Type B pancreatic cell (in vitro differentiated cells): ENCODE data around the gene IGF1R. TPM values are rescaled to one million over a fixed set of nuclear protein-coding genes. Genes with fewer than 3 reads are reported as not detected.

Experiments
- DNase-seq: peaks from one replicate; pipeline ENCODE4 v3.0.0; 2021; ENCODE audit warnings: mixed read lengths; ENCODE audit not compliant: unreplicated experiment; ENCODE audit errors: extremely low spot score
- H3K27ac Mint-ChIP-seq: 2 replicates; pipeline ENCODE4 v1.8.0; 2021; ENCODE audit warnings: mild to moderate bottlenecking, mixed read lengths
- H3K27me3 Mint-ChIP-seq: 2 replicates; pipeline ENCODE4 v1.8.0; 2021; ENCODE audit warnings: mixed read lengths
- H3K36me3 Mint-ChIP-seq: 2 replicates; pipeline ENCODE4 v1.8.0; 2021; ENCODE audit warnings: mixed read lengths
- H3K4me1 Mint-ChIP-seq: one replicate; pipeline ENCODE4 v1.8.0; 2021; ENCODE audit warnings: mixed read lengths; ENCODE audit not compliant: unreplicated experiment
- H3K4me3 Mint-ChIP-seq: 2 replicates; pipeline ENCODE4 v1.8.0; 2021; ENCODE audit warnings: mild to moderate bottlenecking, mixed read lengths
- H3K9me3 Mint-ChIP-seq: 2 replicates; pipeline ENCODE4 v1.8.0; 2021; ENCODE audit warnings: mixed read lengths
- total RNA-seq: library from RNA; stranded (reverse); gene quantifications from 2 replicates; pipeline ENCODE4 v1.2.1, GENCODE V29; 2021; ENCODE audit warnings: low replicate concordance
- TF ChIP-seq, protein P1 (sequence below): fragments of 200-600 bp; sonication (generic); conservative IDR thresholded peaks from 2 replicates; pipeline ENCODE4 v1.5.0; 2021; ENCODE audit warnings: antibody characterized with exemption, mild to moderate bottlenecking

Gene IGF1R
- total RNA-seq, 1 donor from 2014 or later: 87.1 TPM

DNA sequence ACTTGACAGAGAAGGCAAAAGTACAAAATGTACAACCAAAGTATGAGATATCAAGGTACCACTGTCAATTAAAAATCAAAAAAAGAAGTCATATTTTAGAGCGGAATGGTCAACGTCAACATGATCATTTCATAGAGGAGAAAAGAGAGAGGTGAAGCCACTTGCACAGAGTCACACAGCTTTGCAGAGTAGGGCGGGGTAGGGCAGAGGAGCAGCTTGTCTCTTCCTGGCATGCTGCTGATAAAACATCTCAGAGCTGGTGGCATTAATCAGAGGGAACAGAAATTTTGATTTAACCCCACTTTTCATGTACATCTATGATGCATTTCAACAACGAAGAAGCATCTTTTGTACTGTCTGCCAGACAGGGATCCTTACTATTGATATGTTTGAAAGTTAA lies 5.2 kb upstream of the IGF1R start:
- TF ChIP-seq, protein P1, sequence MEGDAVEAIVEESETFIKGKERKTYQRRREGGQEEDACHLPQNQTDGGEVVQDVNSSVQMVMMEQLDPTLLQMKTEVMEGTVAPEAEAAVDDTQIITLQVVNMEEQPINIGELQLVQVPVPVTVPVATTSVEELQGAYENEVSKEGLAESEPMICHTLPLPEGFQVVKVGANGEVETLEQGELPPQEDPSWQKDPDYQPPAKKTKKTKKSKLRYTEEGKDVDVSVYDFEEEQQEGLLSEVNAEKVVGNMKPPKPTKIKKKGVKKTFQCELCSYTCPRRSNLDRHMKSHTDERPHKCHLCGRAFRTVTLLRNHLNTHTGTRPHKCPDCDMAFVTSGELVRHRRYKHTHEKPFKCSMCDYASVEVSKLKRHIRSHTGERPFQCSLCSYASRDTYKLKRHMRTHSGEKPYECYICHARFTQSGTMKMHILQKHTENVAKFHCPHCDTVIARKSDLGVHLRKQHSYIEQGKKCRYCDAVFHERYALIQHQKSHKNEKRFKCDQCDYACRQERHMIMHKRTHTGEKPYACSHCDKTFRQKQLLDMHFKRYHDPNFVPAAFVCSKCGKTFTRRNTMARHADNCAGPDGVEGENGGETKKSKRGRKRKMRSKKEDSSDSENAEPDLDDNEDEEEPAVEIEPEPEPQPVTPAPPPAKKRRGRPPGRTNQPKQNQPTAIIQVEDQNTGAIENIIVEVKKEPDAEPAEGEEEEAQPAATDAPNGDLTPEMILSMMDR: no peak
- peaks cover 36% of the 10 kb centered on the region for H3K27me3 Mint-ChIP-seq
- H3K36me3 Mint-ChIP-seq: no peaks in the 10 kb centered on the region
- H3K9me3 Mint-ChIP-seq: no peaks in the 10 kb centered on the region
- H3K4me3 Mint-ChIP-seq: no peak overlapping the region
- H3K27ac Mint-ChIP-seq: no peak overlapping the region
- peaks cover 4% of the 10 kb centered on the region for H3K4me1 Mint-ChIP-seq
- DNase-seq: no peak

DNA sequence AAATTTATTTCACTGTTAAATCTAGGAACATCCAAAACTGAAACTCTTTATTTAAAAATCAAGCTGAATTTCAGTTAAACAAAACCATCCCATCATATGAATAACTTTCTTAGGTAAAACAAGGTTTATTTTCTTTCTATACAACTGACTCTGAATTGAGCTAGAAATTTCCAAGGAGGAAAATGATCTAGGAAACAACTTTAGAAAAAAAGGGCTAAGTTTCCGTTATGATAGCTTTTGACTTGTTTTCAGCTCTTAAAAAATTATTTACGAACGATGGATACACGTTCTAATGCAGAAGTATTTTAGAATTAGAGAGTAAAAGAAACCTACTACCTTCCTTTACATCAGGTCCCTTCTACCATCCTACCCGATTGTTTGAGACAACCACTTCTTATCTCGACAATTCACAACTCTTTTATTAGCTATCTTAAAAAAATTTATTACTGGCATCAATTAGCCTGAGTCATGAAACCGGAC lies 1.8 kb upstream of the IGF1R start:
- TF ChIP-seq, protein P1: no peak
- Mint-ChIP-seq H3K4me1 (peaks cover 7% of the 10 kb centered on the region), H3K27ac (peak overlapping the region; percentile 80), H3K36me3 (no peaks in the 10 kb centered on the region), H3K27me3 (peaks cover 35% of the 10 kb centered on the region), H3K4me3 (peak overlapping the region; percentile 93), H3K9me3 (no peaks in the 10 kb centered on the region)
- no peak for DNase-seq

DNA sequence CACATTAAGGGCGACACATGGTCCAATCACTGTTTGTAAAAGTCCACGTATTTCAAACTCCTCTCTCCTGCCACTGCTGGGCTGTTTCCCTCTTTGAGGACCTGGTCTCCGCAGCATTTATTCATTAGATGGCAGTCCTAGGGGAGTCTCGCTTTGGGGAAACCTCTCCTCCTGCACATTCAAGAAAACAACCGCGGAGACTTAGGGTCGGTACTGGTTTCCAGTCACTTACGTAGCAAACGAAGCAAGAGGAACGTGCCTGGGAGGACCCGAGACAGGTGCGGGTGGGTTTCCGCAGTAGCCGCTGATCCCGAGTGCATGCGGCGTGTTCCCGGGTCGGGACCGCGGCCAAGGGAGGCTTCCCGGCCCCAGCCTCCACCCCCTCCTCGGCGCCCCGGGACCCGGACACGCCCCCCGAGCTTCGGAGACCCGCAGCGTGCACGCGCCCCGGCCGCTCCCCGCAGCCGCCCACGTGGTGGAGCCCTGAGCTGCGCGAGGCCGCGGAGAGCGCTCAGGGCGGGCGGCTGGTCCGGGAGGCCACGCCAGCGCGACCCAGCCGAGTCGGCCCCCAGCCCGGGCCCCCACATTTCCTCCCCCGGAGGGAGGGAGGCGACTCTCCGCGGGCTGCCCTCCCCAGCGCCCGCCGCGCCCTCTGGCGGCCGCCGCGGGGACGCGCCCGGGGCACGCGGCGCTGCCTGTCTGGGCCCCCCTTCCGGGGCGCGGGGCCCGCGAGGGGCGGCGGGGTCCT lies 1.1 kb upstream of the IGF1R start:
- H3K4me3 Mint-ChIP-seq: peak overlapping the region; percentile 93
- no peaks in the 10 kb centered on the region for H3K9me3 Mint-ChIP-seq
- peaks cover 13% of the 10 kb centered on the region for H3K4me1 Mint-ChIP-seq
- peak overlapping the region; percentile 80 for H3K27ac Mint-ChIP-seq
- H3K36me3 Mint-ChIP-seq: no peaks in the 10 kb centered on the region
- peak; percentile 89 for DNase-seq
- TF ChIP-seq, protein P1: peak; percentile 82
- H3K27me3 Mint-ChIP-seq: peaks cover 32% of the 10 kb centered on the region

DNA sequence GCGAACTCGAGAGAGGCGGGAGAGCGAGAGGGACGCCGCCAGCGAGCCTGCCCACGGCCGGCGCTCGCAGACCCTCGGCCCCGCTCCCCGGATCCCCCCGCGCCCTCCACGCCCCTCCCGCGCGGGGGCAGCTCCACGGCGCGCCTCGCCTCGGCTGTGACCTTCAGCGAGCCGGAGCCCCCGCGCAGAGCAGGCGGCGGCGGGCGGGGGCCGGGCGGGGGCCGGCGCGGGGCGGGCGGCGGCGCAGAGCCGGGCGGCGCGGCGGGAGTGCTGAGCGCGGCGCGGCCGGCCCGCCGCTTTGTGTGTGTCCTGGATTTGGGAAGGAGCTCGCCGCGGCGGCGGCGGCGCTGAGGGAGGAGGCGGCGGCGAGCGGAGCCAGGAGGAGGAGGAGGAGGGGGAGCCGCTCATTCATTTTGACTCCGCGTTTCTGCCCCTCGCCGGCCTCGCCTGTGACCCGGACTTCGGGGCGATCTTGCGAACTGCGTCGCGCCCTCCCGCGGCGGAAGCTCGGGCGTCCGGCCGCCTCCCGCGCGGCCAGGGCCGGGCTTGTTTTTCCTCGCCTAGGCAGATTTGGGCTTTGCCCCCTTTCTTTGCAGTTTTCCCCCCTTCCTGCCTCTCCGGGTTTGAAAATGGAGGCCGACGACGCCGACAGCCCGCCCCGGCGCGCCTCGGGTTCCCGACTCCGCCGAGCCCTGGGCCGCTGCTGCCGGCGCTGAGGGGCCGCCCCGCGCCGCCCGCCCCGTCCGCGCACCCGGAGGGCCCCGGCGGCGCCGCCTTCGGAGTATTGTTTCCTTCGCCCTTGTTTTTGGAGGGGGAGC lies 524 bp downstream of the IGF1R start:
- DNase-seq: no peak
- peak overlapping the region; percentile 86 for H3K27ac Mint-ChIP-seq

More for the DNA sequence above, 524 bp downstream of the IGF1R start:
- H3K9me3 Mint-ChIP-seq: no peaks in the 10 kb centered on the region
- H3K27me3 Mint-ChIP-seq: peaks cover 23% of the 10 kb centered on the region
- H3K4me1 Mint-ChIP-seq: peaks cover 27% of the 10 kb centered on the region
- peak overlapping the region; percentile 90 for H3K4me3 Mint-ChIP-seq
- TF ChIP-seq, protein P1: no peak
- H3K36me3 Mint-ChIP-seq: no peaks in the 10 kb centered on the region
